ENCODE data around the gene PROCA1. TPM values are rescaled to one million over a fixed set of nuclear protein-coding genes. Genes with fewer than 3 reads are reported as not detected.

The PROCA1 gene
- polyA plus RNA-seq, 1 of the 3 experiments (the other 2 are of a cell fraction) = 7.1 TPM

GRCh38 chr17:28700830-28701492 is 10.7 kb downstream of the PROCA1 start (continued):
- TF ChIP-seq USF2 (IDR thresholded peaks at IDR 0.05; ENCODE audit: borderline replicate concordance, low read depth, low read length) (no peak), EZH2phosphoT487 (IDR thresholded peaks at IDR 0.05; ENCODE audit: borderline replicate concordance, low read depth) (no peak), CTCF (IDR thresholded peaks at IDR 0.05) (no peak), FOXM1 (IDR thresholded peaks at IDR 0.05; ENCODE audit: low read depth) (no peak), TEAD4 (IDR thresholded peaks at IDR 0.05; ENCODE audit: borderline replicate concordance, insufficient read depth) (no peak), NRF1 (IDR thresholded peaks at IDR 0.05; ENCODE audit: low read depth, low read length) (no peak), TAF1 (IDR thresholded peaks at IDR 0.05; ENCODE audit: borderline replicate concordance, low read depth, low read length) (no peak), NFIC (IDR thresholded peaks at IDR 0.05; ENCODE audit: borderline replicate concordance) (no peak), IRF3 (IDR thresholded peaks at IDR 0.05; ENCODE audit: low read depth, low read length) (no peak)

- no peaks in the 10 kb centered on the region for H3K9me3 ChIP-seq
- TF ChIP-seq CHD2 (IDR thresholded peaks at IDR 0.05; ENCODE audit: low read length, partially characterized antibody) (no peak), TCF12 (IDR thresholded peaks at IDR 0.05) (no peak), CTCF (IDR thresholded peaks at IDR 0.05) (no peak), SIN3A (IDR thresholded peaks at IDR 0.05; ENCODE audit: borderline replicate concordance, low read depth, low read length) (no peak), JUND (IDR thresholded peaks at IDR 0.05) (no peak), TAF1 (IDR thresholded peaks at IDR 0.05; ENCODE audit: borderline replicate concordance, low read depth, low read length) (no peak), USF1 (IDR thresholded peaks at IDR 0.05; ENCODE audit: borderline replicate concordance, low read depth) (no peak), FOSL2 (IDR thresholded peaks at IDR 0.05; ENCODE audit: borderline replicate concordance, low read depth) (no peak), YY1 (IDR thresholded peaks at IDR 0.05; ENCODE audit: low read depth) (no peak), NRF1 (IDR thresholded peaks at IDR 0.05; ENCODE audit: low read depth, low read length) (no peak)
- WGBS (ENCODE audit: low lambda C conversion rate) = 100% methylated on average over 7 of the region's 8 CpGs
- no peak for DNase-seq
- no peak overlapping the region for H3K9ac ChIP-seq
- H4K20me1 ChIP-seq (ENCODE audit: insufficient read depth) = no peaks in the 10 kb centered on the region
- no peak overlapping the region for H3K27ac ChIP-seq (ENCODE audit: low read depth in 2 of 2, low read length in 1 of 2)
- H3K4me3 ChIP-seq (ENCODE audit: low read depth in 2 of 2, low read length in 1 of 2) = no peak overlapping the region
- peaks cover 42 to 80% of the 10 kb centered on the region in 2 experiments for H3K36me3 ChIP-seq (replicated peaks in 1 of 2; ENCODE audit: control insufficient read depth in 1 of 2, insufficient read depth in 2 of 2, low read length in 1 of 2)
- H3K4me2 ChIP-seq = no peak overlapping the region
- POLR2A ChIA-PET = no interaction called here
- CTCF ChIA-PET = interaction anchor here (1.3 kb wide), 1 partner anchor 17 kb away, joined by 4 read pairs; no protein-coding TSS in a partner anchor
- no peaks in the 10 kb centered on the region for H3K79me2 ChIP-seq (ENCODE audit: insufficient read depth)
- H3K9me2 ChIP-seq = no peaks in the 10 kb centered on the region
- H3K27me3 ChIP-seq (ENCODE audit: insufficient read depth) = no peaks in the 10 kb centered on the region
- H3F3A ChIP-seq (replicated peaks; ENCODE audit: insufficient read depth) = no peaks in the 10 kb centered on the region
- H2AFZ ChIP-seq (ENCODE audit: low read depth) = no peak overlapping the region
- no peaks in the 10 kb centered on the region for H3K4me1 ChIP-seq (ENCODE audit: control insufficient read depth in 1 of 2, insufficient read depth in 2 of 2, low read depth in 1 of 2, low read length in 1 of 2)
Observed at GRCh38 chr17:28700278-28700677, 11.4 kb downstream of the PROCA1 start.
